ENCODE measurements around the gene SPAG9.
A peak's percentile ranks its signal among the peaks of the same experiment; 100 is the strongest.

The SPAG9 gene

GRCh38 chr17:51050291-51051033 is 70.2 kb downstream of the SPAG9 start:
- Histone ChIP-seq H3K4me1 (ENCODE audit: control insufficient read depth, low read length) (peaks cover 32% of the 10 kb centered on the region), H3K27ac (ENCODE audit: low read depth, low read length) (peak overlapping the region; percentile 32; the same call in 1 of the 2 replicates), H3K4me3 (ENCODE audit: low read length) (no peak overlapping the region), H3K9me3 (ENCODE audit: control insufficient read depth, insufficient read depth, low read length) (no peaks in the 10 kb centered on the region), H3K27me3 (ENCODE audit: control insufficient read depth, low read length) (no peaks in the 10 kb centered on the region), H3K36me3 (ENCODE audit: control insufficient read depth, low read length) (peaks cover 8% of the 10 kb centered on the region), H3F3A (ENCODE audit: control insufficient read depth, insufficient read depth) (peaks cover 11% of the 10 kb centered on the region), H3K4me2 (ENCODE audit: low read length) (peak overlapping the region; percentile 37), H3K79me2 (ENCODE audit: control insufficient read depth, low read length) (peaks cover 14% of the 10 kb centered on the region), H3K9me2 (replicated peaks; ENCODE audit: control insufficient read depth, low read length) (no peaks in the 10 kb centered on the region), H4K20me1 (ENCODE audit: control insufficient read depth, insufficient read depth, low read depth, low read length) (peaks cover 5% of the 10 kb centered on the region)
- no peak for TF ChIP-seq EZH2phosphoT487 (IDR thresholded peaks at IDR 0.05; ENCODE audit: borderline replicate concordance, low read length)
- TF ChIP-seq, protein P1, sequence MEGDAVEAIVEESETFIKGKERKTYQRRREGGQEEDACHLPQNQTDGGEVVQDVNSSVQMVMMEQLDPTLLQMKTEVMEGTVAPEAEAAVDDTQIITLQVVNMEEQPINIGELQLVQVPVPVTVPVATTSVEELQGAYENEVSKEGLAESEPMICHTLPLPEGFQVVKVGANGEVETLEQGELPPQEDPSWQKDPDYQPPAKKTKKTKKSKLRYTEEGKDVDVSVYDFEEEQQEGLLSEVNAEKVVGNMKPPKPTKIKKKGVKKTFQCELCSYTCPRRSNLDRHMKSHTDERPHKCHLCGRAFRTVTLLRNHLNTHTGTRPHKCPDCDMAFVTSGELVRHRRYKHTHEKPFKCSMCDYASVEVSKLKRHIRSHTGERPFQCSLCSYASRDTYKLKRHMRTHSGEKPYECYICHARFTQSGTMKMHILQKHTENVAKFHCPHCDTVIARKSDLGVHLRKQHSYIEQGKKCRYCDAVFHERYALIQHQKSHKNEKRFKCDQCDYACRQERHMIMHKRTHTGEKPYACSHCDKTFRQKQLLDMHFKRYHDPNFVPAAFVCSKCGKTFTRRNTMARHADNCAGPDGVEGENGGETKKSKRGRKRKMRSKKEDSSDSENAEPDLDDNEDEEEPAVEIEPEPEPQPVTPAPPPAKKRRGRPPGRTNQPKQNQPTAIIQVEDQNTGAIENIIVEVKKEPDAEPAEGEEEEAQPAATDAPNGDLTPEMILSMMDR (IDR thresholded peaks at IDR 0.05; ENCODE audit: low read depth, low read length, poor library complexity, severe bottlenecking), result no peak

GRCh38 chr17:51046514-51047384 is 73.9 kb downstream of the SPAG9 start:
- Histone ChIP-seq H3K27ac (ENCODE audit: low read depth, low read length) (no peak overlapping the region), H3K27me3 (ENCODE audit: control insufficient read depth, low read length) (no peaks in the 10 kb centered on the region), H3K4me3 (ENCODE audit: low read length) (no peak overlapping the region), H3K9me3 (ENCODE audit: control insufficient read depth, insufficient read depth, low read length) (no peaks in the 10 kb centered on the region), H3K79me2 (ENCODE audit: control insufficient read depth, low read length) (peaks cover 14% of the 10 kb centered on the region), H3F3A (ENCODE audit: control insufficient read depth, insufficient read depth) (peaks cover 4% of the 10 kb centered on the region), H3K4me1 (ENCODE audit: control insufficient read depth, low read length) (peaks cover 18% of the 10 kb centered on the region), H3K9me2 (replicated peaks; ENCODE audit: control insufficient read depth, low read length) (no peaks in the 10 kb centered on the region), H3K4me2 (ENCODE audit: low read length) (no peak overlapping the region), H4K20me1 (ENCODE audit: control insufficient read depth, insufficient read depth, low read depth, low read length) (peaks cover 5% of the 10 kb centered on the region), H3K36me3 (ENCODE audit: control insufficient read depth, low read length) (peaks cover 9% of the 10 kb centered on the region)
- TF ChIP-seq EZH2phosphoT487 (IDR thresholded peaks at IDR 0.05; ENCODE audit: borderline replicate concordance, low read length), result no peak
- TF ChIP-seq, protein P1 (IDR thresholded peaks at IDR 0.05; ENCODE audit: low read depth, low read length, poor library complexity, severe bottlenecking), result no peak

- no peak overlapping the region for H3K4me2 ChIP-seq (ENCODE audit: low read length)
- H3K4me3 ChIP-seq (ENCODE audit: low read length), result no peak overlapping the region
- no peak for TF ChIP-seq EZH2phosphoT487 (IDR thresholded peaks at IDR 0.05; ENCODE audit: borderline replicate concordance, low read length)
- TF ChIP-seq, protein P1 (IDR thresholded peaks at IDR 0.05; ENCODE audit: low read depth, low read length, poor library complexity, severe bottlenecking), result no peak
- H3K27me3 ChIP-seq (ENCODE audit: control insufficient read depth, low read length), result no peaks in the 10 kb centered on the region
- no peaks in the 10 kb centered on the region for H3K9me3 ChIP-seq (ENCODE audit: control insufficient read depth, insufficient read depth, low read length)
- no peak overlapping the region for H3K27ac ChIP-seq (ENCODE audit: low read depth, low read length)
- H3K9me2 ChIP-seq (replicated peaks; ENCODE audit: control insufficient read depth, low read length), result no peaks in the 10 kb centered on the region
- H3F3A ChIP-seq (ENCODE audit: control insufficient read depth, insufficient read depth), result 0 out of 2 replicates have a peak, but pooled peaks cover 2% of the 10 kb centered on the region
- H3K36me3 ChIP-seq (ENCODE audit: control insufficient read depth, low read length), result peaks cover 16% of the 10 kb centered on the region
- H3K4me1 ChIP-seq (ENCODE audit: control insufficient read depth, low read length), result peaks cover 11% of the 10 kb centered on the region
- peaks cover 11% of the 10 kb centered on the region for H3K79me2 ChIP-seq (ENCODE audit: control insufficient read depth, low read length)
- H4K20me1 ChIP-seq (ENCODE audit: control insufficient read depth, insufficient read depth, low read depth, low read length), result peaks cover 5% of the 10 kb centered on the region
Measured at GRCh38 chr17:51046046-51046445, 74.6 kb downstream of the SPAG9 start.
